ENCODE data around the gene STK39.

GRCh38 chr2:168028362-168028761 lies 219.0 kb downstream of the STK39 start:
- no peak for TF ChIP-seq EZH2phosphoT487 (IDR thresholded peaks at IDR 0.05; ENCODE audit: insufficient read depth, low read depth)
- TF ChIP-seq EZH2 (IDR thresholded peaks at IDR 0.05; ENCODE audit: insufficient read depth, poor library complexity, severe bottlenecking), result no peak

All from GM23248 (cell line).